ENCODE results near the gene NRN1L.

NRN1L gene

GRCh38 chr16:67927131-67927941 lies 42.7 kb downstream of the NRN1L start:
- H3K9me3 ChIP-seq (ENCODE audit: control insufficient read depth, low read length) = no peaks in the 10 kb centered on the region
- H3K4me3 ChIP-seq (ENCODE audit: insufficient read depth, low read depth, low read length) = no peak overlapping the region
- no peaks in the 10 kb centered on the region for H3K36me3 ChIP-seq (ENCODE audit: control insufficient read depth, insufficient read depth, low read length)
- no peaks in the 10 kb centered on the region for H3K4me1 ChIP-seq (ENCODE audit: control insufficient read depth, insufficient read depth, low read length)
- WGBS, 2 experiments = 96% methylated on average over 22 of the region's 22 CpGs
- H3K27me3 ChIP-seq (ENCODE audit: control insufficient read depth, insufficient read depth, low read length, poor library complexity, severe bottlenecking) = no peaks in the 10 kb centered on the region
- no peak overlapping the region for H3K27ac ChIP-seq (ENCODE audit: insufficient read depth, low read depth, low read length, poor library complexity, severe bottlenecking)

- Histone ChIP-seq H3K9me3 (ENCODE audit: control insufficient read depth, low read length) (no peaks in the 10 kb centered on the region), H3K27me3 (ENCODE audit: control insufficient read depth, insufficient read depth, low read length, poor library complexity, severe bottlenecking) (no peaks in the 10 kb centered on the region), H3K36me3 (ENCODE audit: control insufficient read depth, insufficient read depth, low read length) (no peaks in the 10 kb centered on the region), H3K4me1 (ENCODE audit: control insufficient read depth, insufficient read depth, low read length) (no peaks in the 10 kb centered on the region), H3K27ac (ENCODE audit: insufficient read depth, low read depth, low read length, poor library complexity, severe bottlenecking) (no peak overlapping the region), H3K4me3 (ENCODE audit: insufficient read depth, low read depth, low read length) (no peak overlapping the region)
- WGBS, 2 experiments = 91 to 95% methylated on average over 7 of the region's 7 CpGs
Measured at GRCh38 chr16:67928147-67928546, 43.5 kb downstream of the NRN1L start.

GRCh38 chr16:67928561-67929364 lies 44.1 kb downstream of the NRN1L start:
- Histone ChIP-seq H3K4me3 (ENCODE audit: insufficient read depth, low read depth, low read length) (no peak overlapping the region), H3K27ac (ENCODE audit: insufficient read depth, low read depth, low read length, poor library complexity, severe bottlenecking) (no peak overlapping the region), H3K27me3 (ENCODE audit: control insufficient read depth, insufficient read depth, low read length, poor library complexity, severe bottlenecking) (no peaks in the 10 kb centered on the region), H3K4me1 (ENCODE audit: control insufficient read depth, insufficient read depth, low read length) (no peaks in the 10 kb centered on the region), H3K9me3 (ENCODE audit: control insufficient read depth, low read length) (no peaks in the 10 kb centered on the region), H3K36me3 (ENCODE audit: control insufficient read depth, insufficient read depth, low read length) (no peaks in the 10 kb centered on the region)
- 65 to 66% methylated on average over 16 of the region's 16 CpGs for WGBS, 2 experiments

- Histone ChIP-seq H3K27me3 (ENCODE audit: control insufficient read depth, insufficient read depth, low read length, poor library complexity, severe bottlenecking) (no peaks in the 10 kb centered on the region), H3K4me1 (ENCODE audit: control insufficient read depth, insufficient read depth, low read length) (peaks cover 7% of the 10 kb centered on the region), H3K27ac (ENCODE audit: insufficient read depth, low read depth, low read length, poor library complexity, severe bottlenecking) (no peak overlapping the region), H3K9me3 (ENCODE audit: control insufficient read depth, low read length) (no peaks in the 10 kb centered on the region), H3K36me3 (ENCODE audit: control insufficient read depth, insufficient read depth, low read length) (no peaks in the 10 kb centered on the region), H3K4me3 (ENCODE audit: insufficient read depth, low read depth, low read length) (no peak overlapping the region)
- 94 to 96% methylated on average over 14 of the region's 14 CpGs for WGBS, 2 experiments
Measured at GRCh38 chr16:67930191-67930590, 45.5 kb downstream of the NRN1L start.

GRCh38 chr16:67930678-67931211 lies 46.1 kb downstream of the NRN1L start:
- no peaks in the 10 kb centered on the region for H3K36me3 ChIP-seq (ENCODE audit: control insufficient read depth, insufficient read depth, low read length)
- H3K4me3 ChIP-seq (ENCODE audit: insufficient read depth, low read depth, low read length) = no peak overlapping the region
- 94 to 95% methylated on average over 17 of the region's 17 CpGs for WGBS, 2 experiments
- no peaks in the 10 kb centered on the region for H3K9me3 ChIP-seq (ENCODE audit: control insufficient read depth, low read length)
- H3K27ac ChIP-seq (ENCODE audit: insufficient read depth, low read depth, low read length, poor library complexity, severe bottlenecking) = no peak overlapping the region
- H3K27me3 ChIP-seq (ENCODE audit: control insufficient read depth, insufficient read depth, low read length, poor library complexity, severe bottlenecking) = no peaks in the 10 kb centered on the region
- H3K4me1 ChIP-seq (ENCODE audit: control insufficient read depth, insufficient read depth, low read length) = peaks cover 8% of the 10 kb centered on the region

- WGBS, 2 experiments = 91% methylated on average over 15 of the region's 15 CpGs
- Histone ChIP-seq H3K27me3 (ENCODE audit: control insufficient read depth, insufficient read depth, low read length, poor library complexity, severe bottlenecking) (no peaks in the 10 kb centered on the region), H3K4me1 (ENCODE audit: control insufficient read depth, insufficient read depth, low read length) (peaks cover 9% of the 10 kb centered on the region), H3K36me3 (ENCODE audit: control insufficient read depth, insufficient read depth, low read length) (no peaks in the 10 kb centered on the region), H3K27ac (ENCODE audit: insufficient read depth, low read depth, low read length, poor library complexity, severe bottlenecking) (no peak within 1 kb of the TSS), H3K9me3 (ENCODE audit: control insufficient read depth, low read length) (no peaks in the 10 kb centered on the region), H3K4me3 (ENCODE audit: insufficient read depth, low read depth, low read length) (no peak within 1 kb of the TSS)
Measured at GRCh38 chr16:67931712-67932461, 47.2 kb downstream of the NRN1L start, which contains the start of gene CTRL. Gene CTRL, minus strand, starts transcription at chr16:67931862. Its CDS starts 10 bp downstream, at chr16:67931852.

GRCh38 chr16:67932462-67932840 lies 47.8 kb downstream of the NRN1L start:
- Histone ChIP-seq H3K4me3 (ENCODE audit: insufficient read depth, low read depth, low read length) (no peak overlapping the region), H3K4me1 (ENCODE audit: control insufficient read depth, insufficient read depth, low read length) (peaks cover 15% of the 10 kb centered on the region), H3K27ac (ENCODE audit: insufficient read depth, low read depth, low read length, poor library complexity, severe bottlenecking) (no peak overlapping the region), H3K36me3 (ENCODE audit: control insufficient read depth, insufficient read depth, low read length) (no peaks in the 10 kb centered on the region), H3K9me3 (ENCODE audit: control insufficient read depth, low read length) (no peaks in the 10 kb centered on the region), H3K27me3 (ENCODE audit: control insufficient read depth, insufficient read depth, low read length, poor library complexity, severe bottlenecking) (no peaks in the 10 kb centered on the region)
- WGBS, 2 experiments = 94 to 97% methylated on average over 4 of the region's 4 CpGs

GRCh38 chr16:67933805-67934204 lies 49.1 kb downstream of the NRN1L start:
- Histone ChIP-seq H3K9me3 (ENCODE audit: control insufficient read depth, low read length) (no peaks in the 10 kb centered on the region), H3K27ac (ENCODE audit: insufficient read depth, low read depth, low read length, poor library complexity, severe bottlenecking) (no peak overlapping the region), H3K4me3 (ENCODE audit: insufficient read depth, low read depth, low read length) (no peak overlapping the region), H3K36me3 (ENCODE audit: control insufficient read depth, insufficient read depth, low read length) (no peaks in the 10 kb centered on the region), H3K27me3 (ENCODE audit: control insufficient read depth, insufficient read depth, low read length, poor library complexity, severe bottlenecking) (no peaks in the 10 kb centered on the region), H3K4me1 (ENCODE audit: control insufficient read depth, insufficient read depth, low read length) (peaks cover 16% of the 10 kb centered on the region)
- 95% methylated on average over 7 of the region's 7 CpGs for WGBS, 2 experiments

- Histone ChIP-seq H3K4me1 (ENCODE audit: control insufficient read depth, insufficient read depth, low read length) (peaks cover 16% of the 10 kb centered on the region), H3K4me3 (ENCODE audit: insufficient read depth, low read depth, low read length) (peak overlapping the region; percentile 96), H3K27ac (ENCODE audit: insufficient read depth, low read depth, low read length, poor library complexity, severe bottlenecking) (no peak overlapping the region), H3K27me3 (ENCODE audit: control insufficient read depth, insufficient read depth, low read length, poor library complexity, severe bottlenecking) (no peaks in the 10 kb centered on the region), H3K9me3 (ENCODE audit: control insufficient read depth, low read length) (no peaks in the 10 kb centered on the region), H3K36me3 (ENCODE audit: control insufficient read depth, insufficient read depth, low read length) (no peaks in the 10 kb centered on the region)
- 73 to 74% methylated on average over 13 of the region's 13 CpGs for WGBS, 2 experiments
Measured at GRCh38 chr16:67934306-67935100, 49.8 kb downstream of the NRN1L start.
